Kasumi-1 (cell line): ENCODE results near the gene UGT1A7.

ENCODE experiments used
- DNase-seq, 2 experiments: peaks; one replicate each; lab custom pipeline; 2025; lab: John Stamatoyannopoulos, UW

UGT1A7 gene

DNA sequence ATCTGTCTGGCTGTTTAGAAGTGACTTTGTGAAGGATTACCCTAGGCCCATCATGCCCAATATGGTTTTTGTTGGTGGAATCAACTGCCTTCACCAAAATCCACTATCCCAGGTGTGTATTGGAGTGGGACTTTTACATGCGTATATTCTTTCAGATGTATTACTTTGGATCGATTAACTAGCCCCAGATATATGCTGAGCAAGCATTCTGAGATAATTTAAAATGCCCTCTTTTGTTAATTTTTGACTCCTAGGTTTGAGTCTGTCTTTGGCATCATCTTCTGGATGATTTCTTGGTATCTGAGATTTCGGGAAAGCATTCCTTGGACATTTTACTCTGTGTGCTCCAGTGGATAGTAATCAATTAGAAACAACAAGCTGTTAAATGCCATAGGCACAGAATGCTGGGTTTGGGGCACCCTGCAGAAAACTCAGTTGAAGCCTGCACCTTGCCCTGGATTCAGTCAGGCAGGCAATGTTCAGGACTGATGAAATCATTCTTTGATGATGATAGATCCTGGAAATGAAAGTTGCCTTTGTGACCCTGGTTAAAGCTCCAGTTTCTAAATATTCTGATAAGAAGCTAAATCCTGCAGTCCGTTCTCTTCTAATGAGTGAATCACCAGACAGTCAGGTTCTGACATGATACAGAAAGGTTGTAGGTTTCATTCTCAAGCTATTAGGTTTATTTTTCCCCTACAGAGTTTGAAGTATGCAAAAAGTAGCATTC, 79.5 kb downstream of the UGT1A7 start:
- no peak for DNase-seq

DNA sequence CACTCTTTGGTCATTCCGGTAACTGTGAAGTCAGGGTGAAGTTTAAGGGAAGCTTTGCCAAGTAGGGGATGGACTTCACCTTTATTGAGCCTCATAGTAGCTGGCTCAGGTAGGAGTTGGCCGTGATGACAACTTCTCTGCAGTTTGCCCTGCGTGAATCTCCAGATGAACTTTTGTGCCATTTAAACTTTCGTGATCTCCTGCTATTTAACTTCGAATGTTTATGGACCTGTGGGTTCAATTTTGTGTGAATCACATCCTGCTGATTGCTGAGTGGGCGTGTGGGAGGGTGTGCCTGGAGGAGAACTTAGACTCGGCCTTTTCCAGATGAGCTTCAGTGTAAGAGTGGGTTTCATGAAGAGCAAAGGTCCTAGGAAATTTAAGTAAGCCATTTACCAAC, 82.6 kb downstream of the UGT1A7 start:
- no peak for DNase-seq

DNA sequence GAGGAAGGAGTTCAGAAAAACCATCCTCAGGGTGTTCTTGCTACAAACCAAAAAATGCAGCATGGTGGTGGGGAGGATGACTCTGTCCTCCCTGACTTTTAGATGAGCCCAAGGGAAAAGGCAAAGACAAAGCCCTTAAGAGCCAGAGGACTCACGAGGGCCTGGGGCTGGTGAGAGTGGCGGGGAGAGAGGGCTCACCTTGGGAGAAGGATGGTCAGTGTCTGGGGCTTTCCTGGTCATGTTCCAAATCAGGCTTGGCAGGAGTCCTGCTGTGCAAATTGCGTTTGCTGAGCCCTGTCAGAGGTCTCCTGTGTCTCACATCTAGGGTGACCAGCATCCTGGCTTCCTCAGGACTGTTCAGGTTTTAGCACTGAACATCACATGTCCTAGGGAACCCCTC, 83.1 kb downstream of the UGT1A7 start:
- DNase-seq: no peak

DNA sequence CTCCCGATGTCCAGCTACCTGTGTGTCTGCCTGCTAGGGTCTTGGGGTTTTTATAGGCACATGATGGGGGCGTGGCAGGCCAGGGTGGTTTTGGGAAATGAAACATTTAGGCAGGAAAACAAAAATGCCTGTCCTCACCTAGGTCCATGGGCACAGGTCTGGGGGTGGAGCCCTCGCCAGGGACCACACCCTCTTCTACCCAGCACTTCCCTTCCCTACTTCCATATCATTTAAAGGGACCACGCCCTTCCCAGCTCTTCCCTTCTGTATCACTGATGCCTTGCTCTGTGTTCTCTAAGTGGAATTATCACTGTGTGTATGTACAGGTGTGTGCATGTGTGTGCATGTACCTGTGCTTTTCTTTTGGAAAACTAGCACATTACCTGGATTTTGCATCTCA, 84.7 kb downstream of the UGT1A7 start:
- no peak for DNase-seq

DNA sequence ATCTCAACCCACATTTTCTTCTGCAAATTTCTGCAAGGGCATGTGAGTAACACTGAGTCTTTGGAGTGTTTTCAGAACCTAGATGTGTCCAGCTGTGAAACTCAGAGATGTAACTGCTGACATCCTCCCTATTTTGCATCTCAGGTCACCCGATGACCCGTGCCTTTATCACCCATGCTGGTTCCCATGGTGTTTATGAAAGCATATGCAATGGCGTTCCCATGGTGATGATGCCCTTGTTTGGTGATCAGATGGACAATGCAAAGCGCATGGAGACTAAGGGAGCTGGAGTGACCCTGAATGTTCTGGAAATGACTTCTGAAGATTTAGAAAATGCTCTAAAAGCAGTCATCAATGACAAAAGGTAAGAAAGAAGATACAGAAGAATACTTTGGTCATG, 86.4 kb downstream of the UGT1A7 start:
- DNase-seq: no peak

DNA sequence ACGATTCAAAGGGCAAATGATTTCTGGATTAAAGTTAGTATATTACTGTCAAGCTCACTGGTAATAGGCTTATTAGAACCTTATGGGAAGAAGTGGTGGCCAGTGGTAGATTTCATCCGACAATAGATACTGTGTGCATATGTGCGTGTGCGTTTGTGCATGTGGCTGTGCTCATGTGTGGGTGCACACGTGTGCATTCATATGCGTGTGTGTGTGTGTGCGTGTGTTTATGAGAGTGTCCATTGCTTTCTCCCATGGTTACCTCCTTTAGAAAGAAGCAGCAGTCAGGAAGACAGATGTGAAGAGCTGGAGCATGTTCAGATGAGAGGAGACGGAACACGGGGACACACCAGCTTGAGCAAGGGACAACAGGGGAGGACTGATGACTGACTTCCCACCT, 87.6 kb downstream of the UGT1A7 start:
- no peak for DNase-seq

DNA sequence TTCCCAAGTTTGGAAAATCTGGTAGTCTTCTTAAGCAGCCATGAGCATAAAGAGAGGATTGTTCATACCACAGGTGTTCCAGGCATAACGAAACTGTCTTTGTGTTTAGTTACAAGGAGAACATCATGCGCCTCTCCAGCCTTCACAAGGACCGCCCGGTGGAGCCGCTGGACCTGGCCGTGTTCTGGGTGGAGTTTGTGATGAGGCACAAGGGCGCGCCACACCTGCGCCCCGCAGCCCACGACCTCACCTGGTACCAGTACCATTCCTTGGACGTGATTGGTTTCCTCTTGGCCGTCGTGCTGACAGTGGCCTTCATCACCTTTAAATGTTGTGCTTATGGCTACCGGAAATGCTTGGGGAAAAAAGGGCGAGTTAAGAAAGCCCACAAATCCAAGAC, 90.5 kb downstream of the UGT1A7 start:
- DNase-seq: no peak

DNA sequence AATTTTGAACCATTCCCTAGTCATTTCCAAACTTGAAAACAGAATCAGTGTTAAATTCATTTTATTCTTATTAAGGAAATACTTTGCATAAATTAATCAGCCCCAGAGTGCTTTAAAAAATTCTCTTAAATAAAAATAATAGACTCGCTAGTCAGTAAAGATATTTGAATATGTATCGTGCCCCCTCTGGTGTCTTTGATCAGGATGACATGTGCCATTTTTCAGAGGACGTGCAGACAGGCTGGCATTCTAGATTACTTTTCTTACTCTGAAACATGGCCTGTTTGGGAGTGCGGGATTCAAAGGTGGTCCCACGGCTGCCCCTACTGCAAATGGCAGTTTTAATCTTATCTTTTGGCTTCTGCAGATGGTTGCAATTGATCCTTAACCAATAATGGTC, 90.9 kb downstream of the UGT1A7 start:
- DNase-seq: no peak

DNA sequence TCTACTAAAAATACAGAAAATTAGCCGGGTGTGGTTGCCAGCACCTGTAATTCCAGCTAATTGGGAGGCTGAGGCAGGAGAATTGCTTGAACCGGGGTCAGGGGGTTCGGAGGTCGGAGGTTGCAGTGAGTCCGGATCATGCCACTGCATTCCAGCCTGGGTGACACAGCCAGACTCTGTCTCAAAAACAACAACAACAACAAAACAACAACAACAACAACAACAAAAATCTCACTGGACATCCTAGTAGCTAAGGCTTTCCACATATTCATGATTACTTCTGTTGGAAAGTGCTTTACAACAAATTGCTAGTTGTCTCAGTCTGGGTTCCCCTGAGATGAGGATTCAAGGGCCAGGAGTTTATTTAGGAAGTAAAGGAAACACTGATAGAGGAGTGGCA, 92.2 kb downstream of the UGT1A7 start:
- no peak for DNase-seq

DNA sequence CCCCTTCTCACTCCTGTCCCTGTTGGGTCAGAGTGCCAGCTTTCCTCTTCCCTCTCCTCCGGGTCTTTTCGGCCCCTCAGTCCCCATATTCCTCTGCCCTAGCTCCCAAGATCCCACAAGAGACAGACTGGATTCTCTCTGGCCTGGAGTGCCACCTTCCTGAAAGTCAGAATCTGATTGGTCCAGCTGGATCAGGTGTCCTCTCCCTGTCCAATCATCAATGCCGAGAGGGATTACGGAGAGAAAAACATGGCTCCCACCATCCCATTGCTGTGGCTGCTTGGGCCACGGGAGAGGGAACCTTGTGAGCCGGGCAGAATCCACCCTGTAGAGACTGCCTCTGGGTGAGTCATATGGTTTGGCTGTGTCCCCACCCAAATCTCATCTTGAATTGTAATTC, 93.7 kb downstream of the UGT1A7 start:
- no peak for DNase-seq

DNA sequence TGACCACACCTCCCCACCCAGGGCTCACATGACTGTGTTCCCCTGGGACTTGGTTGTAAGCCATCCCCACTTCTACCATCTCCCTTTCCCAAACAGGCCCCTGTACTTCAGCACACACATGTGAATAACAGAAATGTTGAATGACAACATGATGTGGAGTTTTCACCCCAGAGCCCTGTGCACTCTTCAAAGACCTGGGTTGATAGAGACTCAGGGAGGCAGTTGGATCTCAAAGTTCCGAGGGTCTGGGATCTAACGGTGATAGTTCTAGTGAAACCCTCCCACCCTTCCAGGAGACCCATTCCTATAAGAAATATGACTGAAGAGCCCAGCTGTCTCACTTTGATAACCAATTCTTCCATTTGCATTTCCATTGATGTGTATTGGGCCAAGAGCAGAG, 96.3 kb downstream of the UGT1A7 start, which contains the start of gene MROH2A:
TSS of gene MROH2A (plus strand) at position 301 of the 400 bp plus-strand sequence. CDS start 1,029 bp downstream, outside the sequence.
- DNase-seq: no peak

DNA sequence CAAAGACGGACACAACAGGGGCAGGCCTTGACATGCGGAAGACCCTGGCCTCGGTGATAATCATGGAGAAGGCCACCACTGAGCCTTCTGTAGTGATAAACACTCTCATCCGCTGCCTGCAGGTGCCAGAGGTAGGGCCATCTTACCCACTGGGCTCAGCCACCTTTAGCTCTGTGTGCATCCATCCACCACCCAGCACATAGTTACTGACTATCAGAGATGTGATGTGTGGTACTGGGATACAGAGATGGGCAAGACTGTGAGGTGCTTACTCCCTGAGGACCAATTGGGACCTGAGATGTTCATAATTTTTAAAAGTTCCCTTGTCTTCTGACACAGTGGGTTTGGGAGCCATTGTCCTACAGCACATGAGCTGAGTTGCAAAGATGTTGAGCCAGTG, 98.0 kb downstream of the UGT1A7 start:
- DNase-seq: no peak

DNA sequence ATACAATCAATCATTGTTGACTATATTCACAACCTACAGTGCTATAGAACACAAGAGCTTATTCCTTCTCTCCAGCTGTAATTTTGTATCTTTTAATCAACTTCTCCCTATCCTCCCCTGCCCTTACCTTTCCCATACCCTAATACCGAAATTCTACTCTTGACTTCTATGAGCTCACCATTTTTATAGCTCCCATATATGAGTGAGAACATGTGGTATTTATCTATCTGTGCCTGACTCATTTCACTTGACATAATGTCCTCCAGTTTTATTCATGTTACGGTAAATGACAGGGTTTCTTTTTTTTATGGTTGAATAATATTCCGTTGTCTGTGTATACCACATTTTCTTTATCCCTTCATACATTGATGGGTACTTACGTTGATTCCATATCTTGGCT, 99.1 kb downstream of the UGT1A7 start:
- DNase-seq: no peak

DNA sequence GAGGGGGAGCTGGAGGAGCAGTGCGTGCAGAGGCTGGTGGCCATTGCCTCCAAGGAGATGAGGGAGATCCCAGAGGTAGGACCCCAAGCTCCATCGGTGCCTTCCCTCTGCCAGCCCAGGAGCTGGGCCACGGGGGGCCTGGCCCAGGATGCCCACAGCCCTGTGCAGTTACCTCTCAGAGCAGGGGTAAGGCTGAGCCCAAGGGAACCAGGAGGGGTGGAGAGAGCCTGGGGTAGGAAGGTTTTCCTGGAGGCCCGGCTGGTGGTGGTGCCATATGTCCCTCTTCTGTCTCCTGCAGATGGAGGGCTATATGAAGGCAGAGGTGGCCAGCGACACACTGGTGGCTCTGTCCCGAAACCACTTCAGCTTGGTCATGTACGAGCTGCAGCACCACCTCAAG, 107.9 kb downstream of the UGT1A7 start:
- DNase-seq: no peak

DNA sequence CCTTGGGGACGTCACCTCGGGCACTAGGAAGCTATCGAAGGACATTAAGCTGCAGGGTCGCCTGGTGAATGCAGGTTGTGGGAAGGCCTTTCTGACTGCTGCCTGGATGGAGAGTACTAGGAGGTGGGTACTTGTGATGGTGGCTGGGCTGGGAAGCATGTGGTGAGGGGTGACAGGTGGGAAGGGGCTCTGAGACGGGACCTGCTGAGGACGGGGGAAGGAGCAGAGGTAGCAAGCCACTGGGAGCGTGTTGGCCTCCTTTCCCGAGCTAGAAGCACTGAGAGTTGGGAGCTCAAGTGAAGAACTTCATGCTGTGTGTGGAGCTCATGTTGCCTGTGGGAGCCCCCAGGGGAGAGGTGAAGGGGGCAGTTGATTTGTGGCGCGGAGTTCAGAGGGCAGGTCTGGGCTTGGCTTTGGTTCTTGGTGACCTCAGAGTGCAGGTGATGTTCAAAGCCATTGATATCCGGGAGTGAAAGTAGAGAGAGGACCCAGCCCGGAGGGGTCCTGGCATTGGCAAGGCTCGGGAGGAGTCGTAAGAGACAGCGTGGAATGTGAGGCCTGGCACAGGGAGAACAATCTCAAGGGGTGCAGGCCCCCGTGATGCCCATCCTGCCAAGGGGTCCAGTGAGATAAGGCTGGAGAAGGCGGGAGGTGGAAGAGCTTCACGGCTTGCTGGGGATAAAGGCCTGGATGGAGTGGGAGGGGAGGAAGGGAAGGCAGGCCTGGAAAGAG, 109.6 kb downstream of the UGT1A7 start:
- no peak for DNase-seq

DNA sequence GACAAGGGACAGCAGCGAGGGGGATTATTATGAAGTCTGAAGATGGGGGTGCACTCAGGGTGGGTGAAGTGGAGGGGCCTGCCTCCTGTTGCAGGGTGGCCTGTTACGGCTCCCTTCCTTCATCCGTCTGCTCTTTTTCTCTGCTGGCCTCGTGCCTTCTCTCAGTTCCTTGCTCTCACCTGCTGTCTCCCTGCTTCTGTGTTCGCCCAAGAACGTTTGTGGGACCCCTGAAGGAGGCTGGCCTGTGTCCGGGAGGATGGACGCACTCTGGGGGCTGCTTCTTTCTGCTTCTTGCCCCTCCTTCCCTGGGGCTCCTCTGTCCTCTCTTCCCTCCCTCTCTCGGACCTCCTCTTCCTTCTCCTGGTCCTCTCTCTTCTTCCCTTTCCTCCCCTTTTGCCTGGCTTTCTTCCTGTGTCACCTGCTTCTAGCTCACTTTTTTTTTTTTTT, 110.2 kb downstream of the UGT1A7 start:
- no peak for DNase-seq

DNA sequence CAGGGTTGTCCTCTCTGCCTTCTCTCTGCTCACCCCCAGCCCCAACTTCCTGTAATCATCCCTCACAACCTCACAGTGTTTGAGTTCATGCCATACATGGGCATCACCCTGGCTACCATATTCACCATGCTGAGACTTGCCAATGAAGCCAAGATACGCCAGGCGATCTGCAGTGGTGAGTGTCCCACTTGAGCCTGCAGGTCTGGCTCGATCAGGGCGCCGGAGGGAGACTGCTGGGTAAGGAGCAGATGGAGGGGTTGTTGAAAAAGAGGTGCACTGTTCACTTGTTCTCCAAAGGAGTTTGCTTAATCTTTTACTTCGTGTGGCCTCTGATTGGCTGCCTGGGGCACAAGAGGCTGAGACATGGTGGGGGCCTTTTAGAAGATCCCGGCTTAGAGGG, 111.0 kb downstream of the UGT1A7 start:
- no peak for DNase-seq

DNA sequence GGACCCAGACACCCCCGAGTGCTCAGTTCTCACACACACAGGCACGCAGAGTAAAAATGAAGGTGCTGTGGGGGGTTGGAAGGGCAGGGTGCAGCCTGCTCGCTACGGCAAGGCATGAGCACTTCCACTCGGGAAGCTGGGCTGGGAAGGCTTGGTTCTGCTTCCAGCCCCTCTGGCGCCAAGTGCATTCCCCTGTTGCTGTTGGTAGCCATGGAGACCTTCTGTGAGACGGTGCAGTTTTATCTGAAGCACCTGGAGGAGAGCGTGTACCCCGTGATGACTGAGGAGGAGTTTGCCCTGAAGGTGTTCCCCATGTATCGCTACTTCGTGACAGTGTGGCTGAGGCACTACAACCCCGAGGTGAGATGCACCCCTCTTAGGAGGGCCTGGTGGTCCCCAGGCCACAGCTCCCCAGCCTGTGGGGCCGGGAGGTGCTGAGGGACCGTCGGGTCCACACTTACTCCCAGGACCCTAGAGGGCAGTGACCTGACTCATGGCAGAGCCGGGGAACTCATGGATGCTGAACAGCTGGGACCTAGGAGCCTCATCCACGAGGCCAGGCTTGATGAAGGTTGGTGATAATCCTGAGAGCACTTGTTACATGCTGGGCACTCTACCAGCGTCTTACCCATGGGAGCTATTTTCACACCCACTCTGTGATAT, 111.9 kb downstream of the UGT1A7 start:
- no peak for DNase-seq

DNA sequence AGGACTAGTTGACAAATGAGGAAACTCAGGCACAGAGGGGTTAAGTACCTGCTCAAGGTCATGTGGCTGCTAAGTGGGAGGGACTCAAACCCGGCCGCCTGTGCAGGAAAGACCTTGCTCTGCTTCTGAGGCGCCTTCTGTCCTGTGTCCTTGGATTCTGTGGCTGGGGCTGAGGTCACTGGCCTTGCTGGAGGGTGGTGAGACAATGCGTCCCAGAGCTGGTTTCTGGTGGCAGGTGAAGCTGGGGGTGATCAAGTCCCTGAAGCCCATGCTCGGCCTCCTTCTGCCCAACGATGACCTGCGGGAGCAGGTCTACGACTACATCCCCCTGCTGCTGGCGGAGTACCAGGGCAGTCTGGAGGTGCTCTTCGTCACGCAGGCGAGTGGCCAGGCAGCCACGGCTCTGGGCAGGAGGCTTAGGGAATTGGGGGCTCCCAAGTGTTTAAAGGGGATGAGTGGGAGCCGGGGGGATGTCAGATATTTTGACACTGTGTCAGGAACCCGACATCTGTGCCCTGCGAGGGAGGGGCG, 112.5 kb downstream of the UGT1A7 start:
- no peak for DNase-seq

DNA sequence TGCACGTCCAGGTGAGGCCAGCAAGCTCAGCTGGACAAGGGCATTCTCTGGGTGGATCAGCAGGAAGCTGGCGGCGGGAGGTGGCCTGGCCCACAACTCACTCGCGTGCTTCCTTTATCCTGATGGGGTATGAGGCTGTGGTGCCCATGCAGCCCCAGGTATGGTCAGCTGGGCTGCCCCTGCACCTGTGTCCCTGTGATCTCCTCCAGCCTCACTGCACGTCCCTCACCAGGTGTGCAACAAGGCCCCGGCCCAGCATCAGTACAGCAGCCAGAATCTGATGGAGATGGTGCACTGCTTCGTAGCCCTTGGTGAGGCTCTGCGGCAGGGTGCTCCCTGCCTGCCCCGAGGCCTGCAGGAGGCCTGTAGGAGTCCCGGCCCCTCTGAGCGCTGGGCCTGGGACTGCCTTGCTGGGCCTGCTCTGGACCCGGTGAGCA, 114.1 kb downstream of the UGT1A7 start:
- DNase-seq: no peak

DNA sequence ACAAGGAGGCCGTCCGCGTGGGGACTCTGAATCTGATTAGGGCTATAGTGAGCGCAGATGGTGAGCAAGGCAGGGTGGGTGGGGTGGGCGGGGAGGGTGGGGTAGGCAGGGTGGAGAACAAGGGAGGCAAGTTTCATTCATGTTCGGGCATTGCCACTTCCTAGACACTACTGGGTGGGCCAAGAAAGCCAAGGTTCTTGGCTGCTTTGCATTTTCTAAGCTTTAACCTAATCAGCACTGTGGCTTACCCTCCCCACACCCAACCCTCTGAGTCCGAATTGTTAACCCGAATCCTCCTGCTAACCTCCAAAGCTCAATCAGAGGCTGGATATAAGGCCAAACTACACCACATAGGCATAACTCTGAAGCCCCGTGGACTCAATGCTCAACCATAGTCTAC, 114.6 kb downstream of the UGT1A7 start:
- no peak for DNase-seq

DNA sequence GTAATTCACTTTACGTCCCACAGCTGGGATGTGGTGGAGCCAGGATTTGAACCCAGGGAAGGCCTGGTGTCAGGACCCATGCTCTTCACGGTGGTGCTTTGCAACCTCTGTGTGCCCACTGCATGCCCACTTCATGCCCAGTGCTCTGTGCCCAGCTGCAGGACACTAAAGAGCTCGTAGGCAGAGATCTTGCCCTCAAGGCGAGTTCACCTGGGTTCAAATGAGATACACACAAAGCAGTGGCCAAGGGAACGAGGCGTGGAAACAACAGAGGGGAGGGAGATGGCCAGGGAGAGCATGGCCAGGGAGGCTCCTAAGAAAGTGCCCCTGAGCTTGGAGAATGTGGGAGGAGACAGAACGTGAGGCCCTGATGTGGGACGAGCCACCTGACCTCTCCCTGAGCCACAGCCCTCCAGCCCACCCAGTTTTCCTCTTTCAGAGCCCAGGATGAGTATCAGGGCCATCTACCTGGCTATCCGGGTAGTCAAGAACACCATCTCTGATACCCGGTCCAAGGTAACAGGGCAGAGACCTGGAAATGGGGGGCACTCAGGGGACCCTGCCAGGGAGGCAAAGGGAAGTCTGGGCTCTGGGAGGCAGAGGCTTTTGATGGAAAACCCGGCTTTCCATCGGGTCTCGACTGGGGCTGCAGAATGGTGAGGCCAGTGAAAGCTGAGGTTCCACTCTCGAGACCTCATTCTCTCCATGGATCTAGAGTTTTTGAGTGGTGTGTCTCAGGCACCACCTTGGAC, 116.8 kb downstream of the UGT1A7 start:
- no peak for DNase-seq
